T-helper 1 cell treated with Interleukin-12 subunit alpha and Interleukin-12 subunit beta and Interleukin-4 antibody, amounts not matched to agents 30 ng/mL and 1 ng/mL, for 36 hours (primary cell): ENCODE results near the gene ENPP1. TPM values are rescaled to one million over a fixed set of nuclear protein-coding genes. Genes with fewer than 3 reads are reported as not detected.
"Not testable (repeated sequence)": the region's sequence is repeated elsewhere in the genome, so short reads cannot be mapped to it uniquely, and the experiment has no call there.

Source experiments
- intact Hi-C: fragments of 100-400 bp; cut with micrococcal nuclease; formaldehyde crosslinking; loops from one replicate; pipeline ENCODE4 v1.15.1; 2024
- total RNA-seq: library from RNA; stranded (reverse); gene quantifications from 2 replicates; pipeline ENCODE4 v1.2.3, GENCODE V29; 2022

Gene ENPP1
- total RNA-seq, 1 donor from 2014 or later: 0.27 TPM

DNA sequence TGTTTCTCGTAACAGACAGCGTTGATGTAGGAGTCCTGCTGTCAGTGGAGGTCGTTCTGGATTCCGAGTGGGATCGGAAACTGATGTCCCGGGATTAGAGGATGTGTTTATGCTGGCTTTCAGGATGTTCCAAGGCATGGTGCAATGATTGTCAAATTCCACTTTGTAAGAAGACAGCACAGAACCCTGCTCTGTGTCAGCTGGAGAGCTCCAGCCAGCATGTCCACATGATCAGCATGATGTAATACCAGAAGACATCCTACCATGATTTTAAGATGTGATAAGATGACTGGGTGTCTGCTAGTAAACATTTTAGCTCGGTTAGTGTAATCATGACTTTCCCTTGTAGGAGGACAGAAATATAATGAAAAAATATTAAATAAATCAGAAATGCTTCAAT, 20.3 kb downstream of the ENPP1 start:
- intact Hi-C loops: no loop called here

DNA sequence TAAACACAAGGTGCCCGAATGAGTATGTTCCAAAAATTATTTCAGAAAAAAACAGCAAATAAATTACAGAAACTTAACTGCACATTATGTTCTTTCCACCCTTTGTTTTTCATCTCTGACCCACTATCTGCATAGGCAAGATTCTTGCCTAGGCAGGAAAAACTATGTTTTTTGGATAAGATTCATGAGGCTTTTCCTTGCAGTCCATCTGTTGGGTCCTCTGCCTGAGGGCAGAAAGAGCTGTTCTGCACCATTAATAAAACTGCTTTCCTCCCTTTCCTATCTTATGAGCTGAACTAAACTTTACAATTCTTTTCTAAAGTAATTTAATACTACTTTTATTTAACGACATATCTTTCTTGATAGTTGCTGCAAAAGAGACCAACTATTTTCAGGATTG, 21.1 kb downstream of the ENPP1 start:
- intact Hi-C loops: no loop called here

DNA sequence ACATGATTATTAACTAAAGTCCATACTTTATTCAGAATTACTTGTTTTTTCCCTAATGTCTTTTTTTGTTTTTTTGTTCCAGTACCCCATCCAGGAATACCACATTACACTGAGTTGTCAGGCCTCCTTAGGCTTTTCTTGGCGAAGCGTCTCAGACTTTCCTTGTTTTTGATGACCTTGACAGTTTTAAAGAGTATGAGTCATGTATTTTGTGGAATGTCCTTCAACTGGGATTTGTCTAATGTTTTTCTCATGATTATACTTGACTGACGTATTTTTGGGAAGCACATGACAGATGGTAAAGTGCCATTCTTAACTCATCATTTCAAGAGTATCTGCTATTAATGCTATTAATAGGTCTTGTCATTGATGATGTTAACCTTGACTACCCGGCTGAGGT, 23.6 kb downstream of the ENPP1 start:
- intact Hi-C loops: no loop called here

DNA sequence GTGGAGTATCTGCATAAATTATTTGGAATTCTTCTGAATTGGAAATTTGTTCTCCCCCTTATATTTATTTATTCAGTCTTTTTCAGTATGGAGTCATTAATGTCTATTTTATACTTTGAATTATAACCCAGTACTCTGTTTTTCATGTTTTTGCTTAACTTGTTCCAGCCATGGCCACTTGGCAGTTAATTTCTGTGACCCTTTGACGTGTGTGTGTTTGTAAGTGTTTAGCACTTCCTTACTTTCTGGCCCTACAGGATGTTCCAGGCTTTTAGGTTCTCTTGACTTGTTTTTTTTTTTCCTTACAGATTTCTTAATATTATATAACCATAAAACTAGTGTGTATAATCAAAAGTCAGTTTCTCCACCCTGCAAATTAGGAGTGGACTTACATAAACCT, 24.1 kb downstream of the ENPP1 start:
- intact Hi-C loops: no loop called here

GRCh38 chr6:131832363-131832762, 24.5 kb downstream of the ENPP1 start:
- intact Hi-C loops: no loop called here

GRCh38 chr6:131838051-131838450, 30.2 kb downstream of the ENPP1 start:
- intact Hi-C loops: no loop called here

GRCh38 chr6:131839388-131839787, 31.6 kb downstream of the ENPP1 start:
- intact Hi-C loops: no loop called here

- intact Hi-C loops: no loop called here
Observed at GRCh38 chr6:131840441-131840840, 32.6 kb downstream of the ENPP1 start.

DNA sequence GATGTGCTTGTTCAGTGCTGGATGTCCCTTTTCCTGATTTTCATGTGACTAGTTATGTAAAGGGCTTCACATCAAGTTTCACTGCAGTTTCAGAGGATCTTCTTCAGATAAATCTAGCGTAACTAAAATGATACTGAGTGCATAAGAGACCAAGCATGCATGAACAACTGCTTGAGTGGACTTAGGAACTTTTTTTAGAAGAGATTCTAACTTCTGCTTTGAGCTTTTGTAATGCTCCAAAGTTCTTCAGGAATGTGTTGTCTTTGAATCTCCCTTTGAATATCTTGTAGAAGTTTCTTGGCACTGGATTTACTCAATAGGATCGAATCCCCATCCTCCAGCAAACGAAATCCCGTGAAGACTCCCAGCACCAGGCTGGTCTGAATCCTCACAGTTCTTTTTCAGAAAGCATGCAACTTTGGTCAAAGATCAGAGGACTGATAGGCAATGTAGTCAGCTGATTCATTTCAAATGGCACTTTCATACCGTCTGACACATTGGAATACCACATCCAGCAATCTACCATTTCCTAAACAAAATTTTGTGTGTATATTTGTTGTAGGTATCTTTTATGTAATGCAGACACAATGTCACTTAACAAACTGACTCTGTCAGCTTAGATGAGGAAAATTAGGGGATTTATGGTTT, 33.2 kb downstream of the ENPP1 start:
- intact Hi-C loops: loop anchor here (1.0 kb wide), 1 partner anchor 32 kb away; no protein-coding TSS in a partner anchor

DNA sequence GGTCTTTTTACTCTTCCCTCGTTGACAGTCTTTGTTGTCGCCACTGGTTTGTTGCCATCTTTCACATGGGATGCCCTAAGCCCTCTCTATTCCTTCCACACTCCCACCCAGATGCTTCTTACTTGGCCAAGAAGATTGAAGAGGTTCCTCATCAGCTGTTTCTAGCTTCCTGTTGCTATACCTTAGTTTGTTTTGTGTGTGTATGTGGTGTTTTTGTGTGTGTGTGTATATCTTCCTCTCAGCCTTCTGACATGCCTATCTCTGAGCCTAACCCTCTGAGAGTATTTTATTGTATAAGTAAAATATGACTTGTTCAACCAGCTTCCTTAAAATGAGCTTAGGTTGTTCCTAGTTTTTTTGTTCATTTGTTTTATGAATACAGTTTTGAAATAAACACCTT, 35.9 kb downstream of the ENPP1 start:
- intact Hi-C loops: no loop called here

DNA sequence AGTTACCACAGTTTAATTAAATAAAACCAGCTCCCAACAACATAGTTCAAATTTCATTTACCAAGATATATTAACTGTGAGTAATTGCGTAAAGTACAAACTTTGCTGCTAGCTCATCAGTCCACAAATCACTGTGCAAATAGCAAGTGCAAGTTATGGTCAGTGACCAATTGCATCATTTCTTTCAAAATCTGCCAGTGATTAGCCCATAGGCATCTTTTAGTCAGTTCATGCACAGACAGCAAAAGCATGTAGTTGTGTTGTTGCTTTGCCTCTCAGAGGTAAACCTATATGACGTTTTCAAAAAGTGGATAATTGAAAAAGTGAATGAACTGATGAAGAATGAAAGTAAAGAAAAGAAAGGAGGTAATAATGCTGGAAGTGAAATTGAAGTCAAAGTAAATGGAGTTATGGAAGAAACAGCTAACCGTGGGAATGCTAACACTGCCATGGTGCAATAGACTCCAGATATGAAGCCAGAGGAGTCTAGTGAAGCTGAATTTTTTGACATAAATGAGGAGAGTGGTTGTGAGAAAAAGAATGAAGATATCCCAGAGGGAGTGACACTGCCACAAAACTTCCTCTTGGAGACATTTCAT, 36.5 kb downstream of the ENPP1 start:
- intact Hi-C loops: no loop called here

DNA sequence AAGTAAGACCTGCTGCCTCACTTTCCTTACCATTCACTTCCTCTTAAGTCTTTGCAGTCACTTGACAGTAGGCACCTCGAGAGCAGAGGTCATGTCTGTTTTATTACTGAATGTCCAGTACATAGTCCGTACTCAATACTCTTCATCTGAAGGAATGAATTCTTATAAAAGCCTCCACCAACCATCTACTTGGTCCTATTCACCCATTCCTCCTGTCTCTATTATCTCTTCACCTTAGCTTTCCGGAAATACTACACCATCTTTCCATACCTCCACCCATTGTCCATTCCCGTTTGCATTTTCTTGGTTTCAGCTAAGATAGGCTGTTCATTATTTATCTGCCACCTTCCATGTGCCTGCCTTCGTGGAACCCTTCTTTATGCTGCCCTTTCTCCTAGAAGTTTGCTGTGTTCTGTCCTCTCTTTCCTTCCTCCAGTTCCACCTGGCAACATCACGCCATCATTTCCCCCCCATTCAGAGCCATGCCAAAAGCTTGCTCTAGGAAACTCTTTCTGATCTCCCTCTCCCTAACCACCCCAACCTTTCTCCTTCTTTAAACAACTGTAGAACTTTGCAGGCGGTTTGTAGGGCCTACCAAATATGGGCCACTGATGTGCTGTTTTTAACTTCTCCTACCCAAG, 38.3 kb downstream of the ENPP1 start:
- intact Hi-C loops: no loop called here

- intact Hi-C loops: no loop called here
Observed at GRCh38 chr6:131846905-131847304, 39.1 kb downstream of the ENPP1 start.

GRCh38 chr6:131849799-131850198, 42.0 kb downstream of the ENPP1 start:
- intact Hi-C loops: no loop called here

DNA sequence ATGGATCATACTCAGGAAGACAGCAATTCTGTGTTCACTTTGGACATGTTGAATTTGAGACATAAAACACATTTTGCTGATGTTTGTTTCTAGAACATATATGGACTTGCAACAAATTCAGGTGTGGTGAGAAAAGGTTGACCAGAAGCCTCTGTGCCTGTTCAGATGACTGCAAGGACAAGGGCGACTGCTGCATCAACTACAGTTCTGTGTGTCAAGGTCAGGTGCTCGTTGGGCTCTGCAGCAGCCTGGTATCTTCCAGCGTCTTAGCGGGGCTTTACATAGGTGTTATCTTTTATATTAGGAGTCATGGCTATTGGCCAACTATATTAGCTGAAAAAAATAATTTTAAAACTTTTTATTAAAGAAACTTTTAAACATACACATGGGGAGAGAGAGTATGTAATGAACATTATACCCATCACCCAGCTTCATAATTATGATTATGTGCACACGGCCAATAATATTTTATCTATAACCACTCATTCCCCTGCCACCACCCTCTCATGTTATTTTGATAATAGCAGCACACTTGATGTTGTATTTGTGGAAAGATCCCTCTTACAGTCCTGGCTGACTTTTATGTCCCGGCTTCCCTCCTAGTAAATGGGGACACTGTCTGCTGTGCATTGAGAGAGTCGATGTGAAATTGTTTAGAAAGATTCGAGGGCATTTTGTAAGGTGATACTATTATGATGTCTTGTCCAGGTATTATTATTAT, 43.4 kb downstream of the ENPP1 start:
- intact Hi-C loops: no loop called here

DNA sequence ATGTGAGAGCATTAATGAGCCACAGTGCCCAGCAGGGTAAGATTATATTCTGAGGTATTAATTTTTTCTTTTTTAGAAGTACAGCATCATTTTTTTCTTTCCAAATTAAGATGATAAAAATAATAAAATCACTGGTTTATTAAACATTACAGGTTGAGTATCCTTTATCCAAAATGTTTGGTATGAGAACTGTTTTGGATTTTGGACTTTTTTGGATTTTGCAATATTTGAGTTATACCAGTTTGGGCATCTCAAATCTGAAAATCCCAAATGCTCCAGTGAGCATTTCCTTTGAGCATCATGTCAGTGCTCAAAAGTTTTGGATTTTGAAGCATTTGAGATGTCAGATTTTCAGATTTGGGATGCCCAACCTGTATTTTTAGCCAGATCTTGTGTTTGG, 44.4 kb downstream of the ENPP1 start:
- intact Hi-C loops: no loop called here

GRCh38 chr6:131854803-131855202, 47.0 kb downstream of the ENPP1 start:
- intact Hi-C loops: no loop called here

DNA sequence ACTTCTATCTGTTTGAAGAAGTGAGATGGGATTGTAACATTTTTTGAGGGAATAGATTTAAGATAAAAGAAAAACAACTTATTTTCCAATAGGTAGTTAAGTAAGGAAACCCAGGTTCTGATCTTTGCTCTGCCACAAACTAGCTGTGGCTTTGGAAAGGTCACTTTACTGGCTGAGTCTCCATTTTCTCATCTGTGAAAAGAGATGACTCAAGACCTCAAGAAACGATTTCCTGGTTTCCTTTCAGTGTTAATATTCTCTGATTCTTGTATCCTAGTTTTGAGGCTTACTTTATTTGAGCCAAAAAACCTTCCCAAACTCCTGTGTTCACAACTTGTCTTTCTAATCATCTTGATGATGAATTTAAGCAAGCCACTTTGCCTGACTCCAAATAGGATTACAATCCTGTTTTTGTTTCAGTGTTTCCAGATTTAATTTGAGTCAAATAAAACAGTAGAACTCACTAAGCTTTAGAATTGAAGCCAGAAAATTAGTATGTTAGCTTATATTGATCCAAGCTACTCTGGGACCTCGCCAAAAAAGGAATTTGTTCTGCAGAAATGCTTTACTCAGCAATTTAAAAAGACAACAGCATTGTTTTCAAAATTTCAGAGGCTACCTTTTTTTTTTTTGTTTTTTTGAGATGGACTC, 51.1 kb downstream of the ENPP1 start:
- intact Hi-C loops: no loop called here

DNA sequence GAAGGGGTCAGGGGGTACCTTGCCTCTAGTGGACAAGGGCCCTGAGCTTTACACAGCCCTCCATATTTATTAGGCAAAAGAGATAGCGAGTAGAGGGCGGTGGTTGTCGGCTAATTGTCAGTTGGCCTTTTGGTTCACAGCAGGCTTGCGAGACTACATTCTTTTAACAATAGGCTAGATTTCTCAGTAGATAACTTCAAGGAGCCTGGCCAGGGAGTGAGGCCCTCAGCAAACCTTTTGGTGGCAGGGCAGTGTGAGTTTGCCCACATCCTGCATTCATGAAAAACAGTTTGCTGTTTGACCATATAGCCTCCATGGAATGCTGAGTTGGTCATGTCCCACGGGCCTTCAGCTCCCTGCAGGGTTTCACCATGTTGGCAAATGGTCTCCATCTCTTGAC, 51.8 kb downstream of the ENPP1 start:
- intact Hi-C loops: not testable (repeated sequence)

DNA sequence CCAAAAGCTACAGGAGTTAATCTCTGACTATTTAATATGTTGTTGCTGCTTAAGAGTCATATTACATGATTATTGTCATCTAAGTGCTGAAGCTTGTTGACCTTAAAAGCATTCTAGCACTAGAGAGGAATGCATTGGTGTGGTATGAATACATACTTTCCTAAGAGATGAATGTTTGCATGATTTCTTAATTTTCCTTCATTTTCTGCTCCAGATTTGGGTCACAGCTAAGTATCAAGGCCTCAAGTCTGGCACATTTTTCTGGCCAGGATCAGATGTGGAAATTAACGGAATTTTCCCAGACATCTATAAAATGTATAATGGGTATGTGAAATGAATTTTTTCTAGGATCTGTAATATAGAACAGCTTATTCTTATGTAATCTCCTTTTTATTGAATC, 53.6 kb downstream of the ENPP1 start:
- intact Hi-C loops: no loop called here

- intact Hi-C loops: no loop called here
Observed at GRCh38 chr6:131862476-131862875, 54.7 kb downstream of the ENPP1 start.

DNA sequence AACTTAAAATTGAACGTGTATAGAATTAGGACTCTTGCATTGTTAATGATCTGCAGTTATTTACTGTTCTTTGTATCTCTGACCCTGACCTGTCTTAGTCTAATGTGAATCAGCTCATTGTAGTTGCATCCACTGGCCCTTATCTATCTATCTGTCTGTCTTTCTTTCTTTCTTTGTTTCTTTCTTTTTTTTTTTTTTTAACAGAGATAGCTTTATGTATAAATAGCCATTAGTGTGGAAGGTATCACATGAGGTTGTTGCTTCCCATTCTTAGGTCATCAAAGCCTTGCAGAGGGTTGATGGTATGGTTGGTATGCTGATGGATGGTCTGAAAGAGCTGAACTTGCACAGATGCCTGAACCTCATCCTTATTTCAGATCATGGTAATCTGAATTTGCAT, 59.9 kb downstream of the ENPP1 start:
- intact Hi-C loops: no loop called here
